RWPE2 (cell line): ENCODE results near the gene SLC19A1.

Experiments used
- ATAC-seq: fragments of 200-7000 bp; cut with Tn5 transposase; 3 replicates; pipeline ENCODE4 v1.9.1; 2021; ENCODE audit warnings: low read depth
- DNase-seq: peaks from one replicate; pipeline ENCODE4 v3.0.0-alpha.2; 2020; ENCODE audit warnings: low spot score
- H3K27ac ChIP-seq: fragments of 450-650 bp; 2 replicates; pipeline ENCODE4 v1.5.1; 2017; ENCODE audit warnings: mild to moderate bottlenecking; ENCODE audit not compliant: poor library complexity, severe bottlenecking
- H3K27me3 ChIP-seq: fragments of 250-450 bp; sonication (Bioruptor Pico); 2 replicates; pipeline ENCODE4 v1.5.1; 2021; ENCODE audit warnings: mild to moderate bottlenecking, moderate library complexity; ENCODE audit not compliant: insufficient read depth, poor library complexity, severe bottlenecking
- H3K36me3 ChIP-seq: fragments of 250-450 bp; sonication (Bioruptor Pico); 2 replicates; pipeline ENCODE4 v1.5.1; 2020; ENCODE audit warnings: low read depth, mild to moderate bottlenecking, moderate library complexity
- H3K4me1 ChIP-seq: fragments of 250-450 bp; sonication (Bioruptor Pico); 2 replicates; pipeline ENCODE4 v1.5.1; 2021; ENCODE audit warnings: mild to moderate bottlenecking, moderate library complexity; ENCODE audit not compliant: insufficient read depth, poor library complexity, severe bottlenecking
- H3K4me3 ChIP-seq: fragments of 250-450 bp; sonication (Bioruptor Pico); 2 replicates; pipeline ENCODE4 v1.5.1; 2021; ENCODE audit warnings: mild to moderate bottlenecking, moderate library complexity; ENCODE audit not compliant: severe bottlenecking
- H3K9me3 ChIP-seq: fragments of 250-450 bp; sonication (Bioruptor Pico); 2 replicates; pipeline ENCODE4 v1.5.1; 2021; ENCODE audit warnings: mild to moderate bottlenecking, moderate library complexity; ENCODE audit not compliant: severe bottlenecking
- TF ChIP-seq, protein P1 (sequence below): fragments of 450-650 bp; IDR thresholded peaks from one replicate; pipeline ENCODE4 v1.5.1; 2017; ENCODE audit warnings: mild to moderate bottlenecking, moderate library complexity; ENCODE audit not compliant: poor library complexity, severe bottlenecking

The SLC19A1 gene

GRCh38 chr21:45543371-45543709 lies 1.1 kb upstream of the SLC19A1 start:
- Histone ChIP-seq H3K9me3 (no peaks in the 10 kb centered on the region), H3K4me1 (no peaks in the 10 kb centered on the region), H3K27ac (no peak overlapping the region), H3K36me3 (no peaks in the 10 kb centered on the region), H3K4me3 (no peak overlapping the region), H3K27me3 (no peaks in the 10 kb centered on the region)
- TF ChIP-seq, protein P1, sequence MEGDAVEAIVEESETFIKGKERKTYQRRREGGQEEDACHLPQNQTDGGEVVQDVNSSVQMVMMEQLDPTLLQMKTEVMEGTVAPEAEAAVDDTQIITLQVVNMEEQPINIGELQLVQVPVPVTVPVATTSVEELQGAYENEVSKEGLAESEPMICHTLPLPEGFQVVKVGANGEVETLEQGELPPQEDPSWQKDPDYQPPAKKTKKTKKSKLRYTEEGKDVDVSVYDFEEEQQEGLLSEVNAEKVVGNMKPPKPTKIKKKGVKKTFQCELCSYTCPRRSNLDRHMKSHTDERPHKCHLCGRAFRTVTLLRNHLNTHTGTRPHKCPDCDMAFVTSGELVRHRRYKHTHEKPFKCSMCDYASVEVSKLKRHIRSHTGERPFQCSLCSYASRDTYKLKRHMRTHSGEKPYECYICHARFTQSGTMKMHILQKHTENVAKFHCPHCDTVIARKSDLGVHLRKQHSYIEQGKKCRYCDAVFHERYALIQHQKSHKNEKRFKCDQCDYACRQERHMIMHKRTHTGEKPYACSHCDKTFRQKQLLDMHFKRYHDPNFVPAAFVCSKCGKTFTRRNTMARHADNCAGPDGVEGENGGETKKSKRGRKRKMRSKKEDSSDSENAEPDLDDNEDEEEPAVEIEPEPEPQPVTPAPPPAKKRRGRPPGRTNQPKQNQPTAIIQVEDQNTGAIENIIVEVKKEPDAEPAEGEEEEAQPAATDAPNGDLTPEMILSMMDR: no peak
- no peak for ATAC-seq
- DNase-seq: peak; percentile 47

- peak; percentile 54 for DNase-seq
- H3K27me3 ChIP-seq: no peaks in the 10 kb centered on the region
- H3K27ac ChIP-seq: peak overlapping the region; percentile 57
- H3K36me3 ChIP-seq: no peaks in the 10 kb centered on the region
- ATAC-seq: no peak
- TF ChIP-seq, protein P1: no peak
- no peaks in the 10 kb centered on the region for H3K9me3 ChIP-seq
- H3K4me3 ChIP-seq: peak overlapping the region; percentile 82
- H3K4me1 ChIP-seq: no peaks in the 10 kb centered on the region
Measured at GRCh38 chr21:45542667-45543370, 579 bp upstream of the SLC19A1 start.

- peak overlapping the region; percentile 82 for H3K4me3 ChIP-seq
- H3K4me1 ChIP-seq: no peaks in the 10 kb centered on the region
- DNase-seq: peak; percentile 77
- ATAC-seq: peak; percentile 66
- no peaks in the 10 kb centered on the region for H3K36me3 ChIP-seq
- TF ChIP-seq, protein P1: no peak
- H3K27me3 ChIP-seq: no peaks in the 10 kb centered on the region
- peak overlapping the region; percentile 57 for H3K27ac ChIP-seq
- no peaks in the 10 kb centered on the region for H3K9me3 ChIP-seq
Measured at GRCh38 chr21:45541221-45542039, 810 bp downstream of the SLC19A1 start.

- TF ChIP-seq, protein P1: no peak
- no peaks in the 10 kb centered on the region for H3K9me3 ChIP-seq
- no peak overlapping the region for H3K27ac ChIP-seq
- ATAC-seq (no peak), DNase-seq (peak; percentile 44)
- no peaks in the 10 kb centered on the region for H3K27me3 ChIP-seq
- H3K4me3 ChIP-seq: no peak overlapping the region
- H3K36me3 ChIP-seq: no peaks in the 10 kb centered on the region
- no peaks in the 10 kb centered on the region for H3K4me1 ChIP-seq
Measured at GRCh38 chr21:45540601-45540970, 1.7 kb downstream of the SLC19A1 start.
